NCI-H1930 (cell line): ENCODE measurements around the gene THAP5.
A peak's percentile ranks its signal among the peaks of the same experiment; 100 is the strongest.

Experiments used
- DNase-seq, 2 experiments: peaks; one replicate each; lab custom pipeline; 2025; lab: John Stamatoyannopoulos, UW

THAP5 gene

GRCh38 chr7:108535257-108535656 lies 34.2 kb downstream of the THAP5 start:
- DNase-seq = no peak

GRCh38 chr7:108533712-108534111 lies 35.8 kb downstream of the THAP5 start:
- no peak for DNase-seq

- DNase-seq = no peak
Observed at GRCh38 chr7:108529341-108529740, 40.2 kb downstream of the THAP5 start.

DNA sequence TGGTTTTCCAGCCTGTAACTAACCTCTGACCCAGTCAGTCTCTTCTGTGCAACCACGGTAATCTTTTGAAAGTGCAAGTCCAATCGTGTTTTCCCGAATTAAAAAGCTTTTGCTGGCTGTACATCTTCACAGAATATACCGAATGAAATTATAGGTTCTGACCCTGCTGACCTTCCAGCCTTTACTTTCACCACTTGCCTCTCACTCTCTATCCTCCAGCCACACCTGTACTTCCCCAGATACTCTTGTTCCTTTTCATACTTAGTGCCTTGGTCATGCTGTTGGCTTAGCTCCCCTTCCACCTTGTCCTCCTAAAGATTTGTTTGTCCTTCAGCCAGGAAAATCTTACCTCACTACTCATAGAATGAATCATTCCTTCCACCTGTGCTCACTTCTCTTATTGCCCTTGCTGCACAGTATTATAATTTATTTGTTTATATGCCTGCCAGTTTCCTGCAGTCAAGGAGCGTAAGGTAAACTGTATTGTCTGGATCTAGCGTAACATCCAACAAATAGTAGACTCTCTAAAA lies 41.3 kb downstream of the THAP5 start:
- DNase-seq = no peak

DNA sequence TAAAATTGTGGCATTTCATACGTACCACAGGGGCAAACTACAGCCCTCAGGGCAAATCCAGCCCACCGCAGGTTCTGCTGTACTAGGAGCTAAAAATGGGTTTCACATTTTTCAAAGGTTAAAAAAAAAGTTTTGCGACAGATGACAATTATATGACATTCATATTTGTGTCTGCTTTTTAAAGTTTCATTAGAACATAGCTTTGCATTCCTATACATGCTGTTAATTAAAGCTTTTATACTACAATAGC lies 42.8 kb downstream of the THAP5 start:
- no peak for DNase-seq

- peak; percentile 100 for DNase-seq
Observed at GRCh38 chr7:108525985-108526767, 43.3 kb downstream of the THAP5 start, which contains the start of gene PNPLA8. PNPLA8 (minus strand) TSS chr7:108526135; CDS start chr7:108515491, 10,644 bp downstream.

GRCh38 chr7:108525327-108525984 lies 44.0 kb downstream of the THAP5 start:
- DNase-seq = no peak

GRCh38 chr7:108522780-108523179 lies 46.7 kb downstream of the THAP5 start:
- no peak for DNase-seq

DNA sequence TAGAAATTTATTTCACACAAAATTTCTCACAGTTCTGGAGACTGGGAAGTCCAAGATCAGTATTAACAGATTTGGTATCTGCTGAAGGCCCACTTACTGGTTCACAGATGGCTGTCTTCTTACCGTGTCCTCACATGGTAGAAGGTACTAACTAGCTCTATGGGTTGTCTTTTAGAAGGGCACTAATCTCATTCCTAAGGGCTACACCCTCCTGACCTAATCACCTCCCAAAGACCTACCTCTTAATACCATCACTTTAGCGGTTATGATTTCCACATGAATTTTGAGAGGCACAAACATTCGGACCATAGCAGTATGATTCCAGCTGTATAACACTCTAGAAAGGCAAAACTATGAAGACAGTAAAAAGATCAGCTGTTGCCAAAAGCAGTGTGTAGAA lies 51.6 kb downstream of the THAP5 start:
- no peak for DNase-seq

DNA sequence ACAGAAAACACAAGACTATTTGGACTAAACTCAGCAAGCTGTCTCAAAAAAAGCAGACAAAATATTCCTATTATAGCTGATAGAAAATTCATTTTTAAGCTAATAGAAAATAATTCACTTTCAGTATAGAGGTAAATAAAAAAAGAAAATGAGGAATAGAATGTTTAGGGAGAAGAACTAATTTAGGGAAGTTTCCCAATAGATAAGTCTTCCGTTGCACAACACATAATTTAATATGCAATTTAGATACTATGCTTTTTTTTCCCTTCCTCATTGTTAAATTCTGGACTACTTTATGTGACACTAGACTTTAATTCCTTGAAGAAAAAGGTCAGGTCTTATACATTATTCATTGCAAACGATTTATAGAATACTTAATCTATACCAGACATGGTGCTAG lies 53.9 kb downstream of the THAP5 start:
- no peak for DNase-seq

- no peak for DNase-seq
Observed at GRCh38 chr7:108515013-108515412, 54.5 kb downstream of the THAP5 start.
